ENCODE results near the gene OR51B4. TPM values are rescaled to one million over a fixed set of nuclear protein-coding genes. Genes with fewer than 3 reads are reported as not detected.

The OR51B4 gene
- total RNA-seq, 1 donor from 2014 or later, result not detected

GRCh38 chr11:5252919-5253265 lies 48.9 kb downstream of the OR51B4 start:
- Histone ChIP-seq H3K4me3 (no peak overlapping the region), H3K27me3 (ENCODE audit: low read depth) (no peaks in the 10 kb centered on the region), H3K9me3 (no peaks in the 10 kb centered on the region), H3K36me3 (no peaks in the 10 kb centered on the region), H3K27ac (no peak overlapping the region), H3K4me1 (no peaks in the 10 kb centered on the region)
- no peak for ATAC-seq
- intact Hi-C loops (cut with DNase I), result no loop called here
- DNase-seq, result no peak
- no peak for TF ChIP-seq CTCF (IDR thresholded peaks at IDR 0.05)

DNA sequence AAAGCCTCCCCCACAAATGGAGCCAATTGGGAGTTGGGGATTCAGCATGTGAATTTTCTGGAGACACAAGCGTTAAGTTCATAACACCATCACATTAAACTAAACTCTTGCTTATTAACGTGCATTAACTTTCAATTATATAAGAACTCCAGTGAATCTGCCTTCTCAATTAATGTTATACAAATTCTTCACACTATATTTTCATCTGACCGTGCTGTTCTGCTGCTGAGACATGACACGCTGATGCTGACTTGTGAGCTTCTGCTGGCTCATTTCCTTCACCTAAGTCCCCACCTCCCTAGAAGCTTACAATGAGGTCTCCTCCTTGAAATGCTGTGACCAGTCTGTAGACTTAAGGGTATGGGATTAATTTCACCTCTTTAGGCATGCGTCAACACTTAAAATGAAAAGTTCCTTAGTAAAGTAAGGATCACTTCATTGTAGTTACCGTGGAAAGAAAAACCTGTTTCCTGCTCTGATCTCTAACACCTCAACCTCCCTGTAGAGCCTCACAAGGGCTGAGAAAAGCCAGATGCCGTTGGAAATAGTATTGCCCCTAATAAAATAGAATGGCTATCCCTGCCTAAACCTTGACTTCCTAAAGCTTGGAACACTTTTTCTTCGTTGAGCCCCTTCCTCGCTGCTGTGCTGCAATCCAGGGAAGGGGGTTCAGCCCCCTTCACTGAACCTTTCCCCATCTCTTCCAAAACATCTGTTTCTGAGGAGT lies 49.4 kb downstream of the OR51B4 start:
- ATAC-seq, result no peak
- no peak for DNase-seq
- Histone ChIP-seq H3K4me1 (no peaks in the 10 kb centered on the region), H3K9me3 (no peaks in the 10 kb centered on the region), H3K27me3 (ENCODE audit: low read depth) (no peaks in the 10 kb centered on the region), H3K36me3 (no peaks in the 10 kb centered on the region), H3K4me3 (no peak overlapping the region), H3K27ac (no peak overlapping the region)
- no peak for TF ChIP-seq CTCF (IDR thresholded peaks at IDR 0.05)
- intact Hi-C loops (cut with DNase I), result no loop called here

DNA sequence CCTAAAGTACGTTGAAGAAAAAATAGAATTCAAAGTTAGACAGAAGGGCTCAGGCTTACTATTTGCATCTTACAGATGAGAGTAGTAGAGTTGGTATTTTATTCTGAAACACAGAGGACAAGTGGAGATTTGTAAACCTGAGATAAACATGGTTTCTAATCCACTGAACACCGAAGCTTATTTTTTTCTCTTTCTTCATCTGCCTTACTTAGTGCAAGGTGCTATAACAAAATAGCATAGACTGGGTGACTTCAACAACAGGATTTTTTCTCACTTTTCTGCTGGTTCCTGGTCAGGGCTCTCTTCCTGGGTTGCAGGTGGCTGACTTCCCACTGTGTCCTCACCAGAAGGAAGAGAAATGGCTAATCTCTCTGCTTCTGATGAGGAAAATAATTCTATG lies 50.0 kb downstream of the OR51B4 start:
- H3K4me3 ChIP-seq, result no peak overlapping the region
- H3K9me3 ChIP-seq, result no peaks in the 10 kb centered on the region
- DNase-seq (no peak), ATAC-seq (no peak)
- H3K27me3 ChIP-seq (ENCODE audit: low read depth), result no peaks in the 10 kb centered on the region
- no peaks in the 10 kb centered on the region for H3K4me1 ChIP-seq
- H3K27ac ChIP-seq, result no peak overlapping the region
- no peaks in the 10 kb centered on the region for H3K36me3 ChIP-seq
- intact Hi-C loops (cut with DNase I), result no loop called here
- TF ChIP-seq CTCF (IDR thresholded peaks at IDR 0.05), result no peak

Other genes with a start within 250 kb of the OR51B4 start
- gene OR52E2, start 242.3 kb downstream of the OR51B4 start, total RNA-seq, result not detected
- not detected for gene OR52E1, start 232.4 kb downstream of the OR51B4 start, total RNA-seq
- gene OR52A5, start 163.6 kb downstream of the OR51B4 start, total RNA-seq, result not detected
- not detected for gene OR52A1, start 147.2 kb downstream of the OR51B4 start, total RNA-seq
- gene OR51V1, start 101.3 kb downstream of the OR51B4 start, total RNA-seq, result not detected
- 323 TPM for gene HBB, start 74.9 kb downstream of the OR51B4 start, total RNA-seq
- gene HBD, start 67.5 kb downstream of the OR51B4 start, total RNA-seq, result not detected
- not detected for gene HBG1, start 52.1 kb downstream of the OR51B4 start, total RNA-seq
- 0.89 TPM for gene HBG2, start 47.2 kb downstream of the OR51B4 start, total RNA-seq
- gene HBE1, start 32.0 kb downstream of the OR51B4 start, total RNA-seq, result not detected
- not detected for gene OR51B2, start 22.4 kb upstream of the OR51B4 start, total RNA-seq
- not detected for gene OR51B5, start 41.6 kb upstream of the OR51B4 start, total RNA-seq
- gene OR51B6, start 49.6 kb upstream of the OR51B4 start, total RNA-seq, result not detected
- gene OR51M1, start 81.9 kb upstream of the OR51B4 start, total RNA-seq, result not detected
- gene OR51Q1, start 120.2 kb upstream of the OR51B4 start, total RNA-seq, result not detected
- 0.41 TPM for gene OR51I1, start 139.6 kb upstream of the OR51B4 start, total RNA-seq
- not detected for gene OR51I2, start 147.4 kb upstream of the OR51B4 start, total RNA-seq
- gene OR52D1, start 186.7 kb upstream of the OR51B4 start, total RNA-seq, result not detected
- gene UBQLN3, start 208.0 kb upstream of the OR51B4 start, total RNA-seq, result 0.50 TPM
- 1.1 TPM for gene UBQLNL, start 214.8 kb upstream of the OR51B4 start, total RNA-seq
- 0.35 TPM for gene OR52H1, start 246.6 kb upstream of the OR51B4 start, total RNA-seq